ENCODE data around the gene DUSP22. TPM values are rescaled to one million over a fixed set of nuclear protein-coding genes. Genes with fewer than 3 reads are reported as not detected.

Gene DUSP22
- total RNA-seq, 1 experiment from 2014 or later: 19.2 TPM

DNA sequence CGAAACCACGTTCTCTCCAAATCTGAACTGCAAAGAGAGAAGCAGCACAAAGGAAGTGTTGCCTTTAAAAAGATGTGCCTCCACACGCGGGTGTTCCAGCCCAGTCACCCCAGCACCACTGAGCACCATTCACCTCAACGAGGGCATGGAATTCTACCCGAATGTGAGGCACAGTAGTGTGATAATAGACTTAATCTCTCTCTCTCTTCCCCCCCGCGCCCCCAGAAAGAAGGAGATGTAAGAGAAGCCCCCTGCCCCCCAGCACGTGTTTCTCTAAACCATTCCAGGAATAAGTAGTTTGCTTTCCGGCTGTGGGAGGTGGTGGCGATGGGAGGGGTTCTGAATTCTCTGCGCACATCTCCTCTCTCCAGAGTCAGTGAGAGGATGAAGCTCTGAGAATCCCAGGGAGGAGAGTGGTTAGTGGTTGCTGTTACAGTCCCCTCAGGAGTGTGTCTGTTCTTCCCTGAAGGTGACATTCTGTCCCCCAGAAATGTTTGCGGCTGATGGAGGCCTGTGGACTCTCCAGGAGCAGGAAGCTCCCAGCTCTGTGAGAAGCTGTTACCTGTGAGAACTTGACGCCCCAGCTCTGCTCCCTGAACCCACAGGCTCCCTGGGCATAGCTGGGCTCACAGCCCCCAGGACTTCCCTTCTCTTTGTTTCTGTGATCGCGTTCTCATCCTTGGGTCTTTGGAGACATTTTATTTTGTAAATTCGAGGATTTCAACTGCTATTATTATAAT, 75.8 kb downstream of the DUSP22 start:
- no peaks in the 10 kb centered on the region for H4K20me1 ChIP-seq (ENCODE audit: insufficient read depth)
- 0 out of 2 replicates have a peak, but pooled peaks cover 1% of the 10 kb centered on the region for H3K27me3 ChIP-seq (ENCODE audit: insufficient read depth, low read length)
- CTCF ChIA-PET: no interaction called here
- peaks cover 14 to 28% of the 10 kb centered on the region in 2 experiments; a peak in 3 of 4 replicates for H3K9me3 ChIP-seq (ENCODE audit: control insufficient read depth in 1 of 2, insufficient read depth in 1 of 2, low read depth in 1 of 2, low read length in 2 of 2)
- TF ChIP-seq CEBPB (IDR thresholded peaks at IDR 0.05; ENCODE audit: low read depth) (no peak), YY1 (IDR thresholded peaks at IDR 0.05; ENCODE audit: extremely low read depth, insufficient replicate concordance, low read depth, low read length) (no peak), ZNF274 (IDR thresholded peaks at IDR 0.05; ENCODE audit: low read depth, low read length) (no peak), SP1 (IDR thresholded peaks at IDR 0.05; ENCODE audit: low read depth) (no peak), ZFX (IDR thresholded peaks at IDR 0.05) (no peak), FOSL1 (IDR thresholded peaks at IDR 0.05; ENCODE audit: low read depth) (no peak), POLR2A (IDR thresholded peaks at IDR 0.05; ENCODE audit: borderline replicate concordance, extremely low read depth, insufficient read depth, insufficient read length) (no peak), RAD21 (IDR thresholded peaks at IDR 0.05; ENCODE audit: low read depth) (no peak), JUND (IDR thresholded peaks at IDR 0.05) (no peak), EZH2 (IDR thresholded peaks at IDR 0.05) (no peak), TCF7L2 (IDR thresholded peaks at IDR 0.05; ENCODE audit: borderline replicate concordance, extremely low read depth, insufficient read depth, insufficient read length) (no peak)
- TF ChIP-seq, protein P1, sequence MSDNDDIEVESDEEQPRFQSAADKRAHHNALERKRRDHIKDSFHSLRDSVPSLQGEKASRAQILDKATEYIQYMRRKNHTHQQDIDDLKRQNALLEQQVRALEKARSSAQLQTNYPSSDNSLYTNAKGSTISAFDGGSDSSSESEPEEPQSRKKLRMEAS (IDR thresholded peaks at IDR 0.05): no peak
- TF ChIP-seq, protein P2, sequence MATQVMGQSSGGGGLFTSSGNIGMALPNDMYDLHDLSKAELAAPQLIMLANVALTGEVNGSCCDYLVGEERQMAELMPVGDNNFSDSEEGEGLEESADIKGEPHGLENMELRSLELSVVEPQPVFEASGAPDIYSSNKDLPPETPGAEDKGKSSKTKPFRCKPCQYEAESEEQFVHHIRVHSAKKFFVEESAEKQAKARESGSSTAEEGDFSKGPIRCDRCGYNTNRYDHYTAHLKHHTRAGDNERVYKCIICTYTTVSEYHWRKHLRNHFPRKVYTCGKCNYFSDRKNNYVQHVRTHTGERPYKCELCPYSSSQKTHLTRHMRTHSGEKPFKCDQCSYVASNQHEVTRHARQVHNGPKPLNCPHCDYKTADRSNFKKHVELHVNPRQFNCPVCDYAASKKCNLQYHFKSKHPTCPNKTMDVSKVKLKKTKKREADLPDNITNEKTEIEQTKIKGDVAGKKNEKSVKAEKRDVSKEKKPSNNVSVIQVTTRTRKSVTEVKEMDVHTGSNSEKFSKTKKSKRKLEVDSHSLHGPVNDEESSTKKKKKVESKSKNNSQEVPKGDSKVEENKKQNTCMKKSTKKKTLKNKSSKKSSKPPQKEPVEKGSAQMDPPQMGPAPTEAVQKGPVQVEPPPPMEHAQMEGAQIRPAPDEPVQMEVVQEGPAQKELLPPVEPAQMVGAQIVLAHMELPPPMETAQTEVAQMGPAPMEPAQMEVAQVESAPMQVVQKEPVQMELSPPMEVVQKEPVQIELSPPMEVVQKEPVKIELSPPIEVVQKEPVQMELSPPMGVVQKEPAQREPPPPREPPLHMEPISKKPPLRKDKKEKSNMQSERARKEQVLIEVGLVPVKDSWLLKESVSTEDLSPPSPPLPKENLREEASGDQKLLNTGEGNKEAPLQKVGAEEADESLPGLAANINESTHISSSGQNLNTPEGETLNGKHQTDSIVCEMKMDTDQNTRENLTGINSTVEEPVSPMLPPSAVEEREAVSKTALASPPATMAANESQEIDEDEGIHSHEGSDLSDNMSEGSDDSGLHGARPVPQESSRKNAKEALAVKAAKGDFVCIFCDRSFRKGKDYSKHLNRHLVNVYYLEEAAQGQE (IDR thresholded peaks at IDR 0.05; ENCODE audit: low read depth): no peak
- RAD21 ChIA-PET (ENCODE audit: low non-redundant PET in 1 of 2, low total read pairs in 2 of 2, uncharacterized antibody in 2 of 2, unreplicated experiment in 2 of 2): no interaction called here
- no peak overlapping the region for H3K27ac ChIP-seq (ENCODE audit: low read depth, low read length)
- no peaks in the 10 kb centered on the region for H3K79me2 ChIP-seq (ENCODE audit: insufficient read depth, low read length)
- DNase-seq (ENCODE audit: low read depth, low spot score) (no peak), ATAC-seq (no peak)
- no peak overlapping the region for H3K9ac ChIP-seq (ENCODE audit: low read length)
- BruUV-seq (replicated peaks): no TSS peak
- H2AFZ ChIP-seq (ENCODE audit: low read depth, low read length, poor library complexity, severe bottlenecking): no peak overlapping the region
- H3K9me2 ChIP-seq (ENCODE audit: insufficient read depth): no peaks in the 10 kb centered on the region
- H3K36me3 ChIP-seq (ENCODE audit: control insufficient read depth in 1 of 2, insufficient read depth in 2 of 2, low read length in 2 of 2): no peaks in the 10 kb centered on the region
- no peak overlapping the region for H3K4me3 ChIP-seq (replicated peaks in 1 of 2; ENCODE audit: low read depth in 1 of 2, low read length in 2 of 2)
- H3K4me2 ChIP-seq (ENCODE audit: low read length): no peak overlapping the region
- H3K4me1 ChIP-seq (ENCODE audit: control insufficient read depth in 1 of 2, insufficient read depth in 2 of 2, low read length in 2 of 2): no peaks in the 10 kb centered on the region
- POLR2A ChIA-PET: no interaction called here
- intact Hi-C loops (cut with micrococcal nuclease): no loop called here
